GM12878 (cell line): Measurements from ENCODE around the gene GARS1. TPM values are rescaled to one million over a fixed set of nuclear protein-coding genes. Genes with fewer than 3 reads are reported as not detected.

Experiments used
- ATAC-seq: fragments of 200-7000 bp; cut with Tn5 transposase; 3 replicates; pipeline ENCODE4 v1.9.1; 2020; ENCODE audit warnings: mild to moderate bottlenecking, moderate library complexity
- BruUV-seq: library from RNA; stranded (reverse); fragments of 400-500 nt; replicated peaks from 2 replicates; lab custom pipeline; 2021; lab: Mats Ljungman, UMichigan
- CTCF ChIA-PET: fragments of 300-600 bp; sonication (Branson Sonifier 250); formaldehyde crosslinking; extraction: SDS; loops from one replicate; lab custom pipeline; 2021; ENCODE audit warnings: inconsistent platforms; lab: Yijun Ruan, JAX
- POLR2A ChIA-PET: fragments of 350-600 bp; formaldehyde crosslinking; extraction: SDS; loops from one replicate; lab custom pipeline; 2021; ENCODE audit warnings: inconsistent platforms; lab: Charles Lee
- RAD21 ChIA-PET: fragments of 300-600 bp; sonication (Branson Sonifier 250); formaldehyde crosslinking; loops from one replicate; lab custom pipeline; 2023; ENCODE audit warnings: antibody characterized with exemption; ENCODE audit not compliant: unreplicated experiment; lab: Charles Lee
- SMC1A ChIA-PET: fragments of 300-600 bp; sonication (Branson Sonifier 250); formaldehyde crosslinking; loops from one replicate; lab custom pipeline; 2023; ENCODE audit not compliant: unreplicated experiment, uncharacterized antibody; lab: Charles Lee
- DNase-seq: peaks from one replicate; pipeline ENCODE4 v3.0.0-alpha.2; 2011; ENCODE audit warnings: low read depth, low spot score
- FAIRE-seq: peaks from 3 replicates; lab custom pipeline; 2011; peaks lifted over from hg19 to GRCh38; lab: Jason Lieb, UNC
- H2AFZ ChIP-seq: 2 replicates; pipeline ENCODE4 v1.6.0; 2011; ENCODE audit warnings: low read depth, low read length, control low read depth; ENCODE audit not compliant: control insufficient read depth
- H3K27ac ChIP-seq: 2 replicates; pipeline ENCODE4 v1.5.1; 2011; ENCODE audit warnings: control low read depth; ENCODE audit not compliant: control insufficient read depth, insufficient read depth
- H3K27me3 ChIP-seq, 2 experiments: replicated peaks in 1 of 2; 2 replicates each; pipeline versions ENCODE4 v1.6.0 to v1.6.1; 2011; ENCODE audit warnings: low read length in 1 of 2; ENCODE audit not compliant: control insufficient read depth in 2 of 2, insufficient read depth in 2 of 2
- H3K36me3 ChIP-seq, 2 experiments: 2 replicates each; pipeline ENCODE4 v1.5.1; 2011; ENCODE audit warnings: low read length in 1 of 2; ENCODE audit not compliant: control insufficient read depth in 2 of 2, insufficient read depth in 2 of 2
- H3K4me1 ChIP-seq: 2 replicates; pipeline ENCODE4 v1.6.1; 2011; ENCODE audit warnings: mild to moderate bottlenecking, low read length, moderate library complexity, mixed read lengths; ENCODE audit not compliant: control insufficient read depth, insufficient read depth
- H3K4me2 ChIP-seq: 2 replicates; pipeline ENCODE4 v1.6.0; 2011; ENCODE audit warnings: control low read depth; ENCODE audit not compliant: control insufficient read depth, insufficient read depth
- H3K4me3 ChIP-seq: fragments of 200-600 bp; sonication (generic); 2 replicates; pipeline ENCODE4 v1.5.1; 2016
- H3K79me2 ChIP-seq: 2 replicates; pipeline ENCODE4 v1.6.0; 2011; ENCODE audit warnings: low read length; ENCODE audit not compliant: control insufficient read depth, insufficient read depth
- H3K9ac ChIP-seq: 2 replicates; pipeline ENCODE4 v1.8.0; 2011; ENCODE audit warnings: low read length, control low read depth, mixed read lengths; ENCODE audit not compliant: control insufficient read depth, insufficient read depth
- H3K9me3 ChIP-seq: replicated peaks from 3 replicates; pipeline ENCODE4 v1.5.1; 2011; ENCODE audit warnings: mild to moderate bottlenecking, low read length; ENCODE audit not compliant: control insufficient read depth, insufficient read depth
- H4K20me1 ChIP-seq: 2 replicates; pipeline ENCODE4 v1.6.0; 2011; ENCODE audit not compliant: control insufficient read depth, insufficient read depth
- BACH1 ChIP-seq: fragments of 450-650 bp; IDR thresholded peaks from 2 replicates; pipeline ENCODE4 v1.6.1; 2017; ENCODE audit warnings: mild to moderate bottlenecking, borderline replicate concordance
- BHLHE40 ChIP-seq, 2 experiments: fragments of 450-650 bp in 1 of 2; IDR thresholded peaks; 2 replicates each; pipeline ENCODE4 v1.6.1; 2011 to 2017; ENCODE audit warnings: low read depth in 2 of 2, borderline replicate concordance in 1 of 2, improper control_type of control experiment in 1 of 2, low read length in 1 of 2, mild to moderate bottlenecking in 1 of 2
- BRCA1 ChIP-seq: IDR thresholded peaks from 2 replicates; pipeline ENCODE4 v1.6.1; 2011; ENCODE audit warnings: low read depth, low read length, improper control_type of control experiment
- CBX3 ChIP-seq: fragments of 200-600 bp; sonication (generic); IDR thresholded peaks from 2 replicates; pipeline ENCODE4 v1.6.1; 2016; ENCODE audit warnings: low read depth, borderline replicate concordance
- FOXM1 ChIP-seq: IDR thresholded peaks from 2 replicates; pipeline ENCODE4 v1.6.1; 2012; ENCODE audit warnings: low read depth, mild to moderate bottlenecking, inconsistent platforms, low read length, moderate library complexity
- MEF2B ChIP-seq: fragments of 450-650 bp; IDR thresholded peaks from 2 replicates; pipeline ENCODE4 v1.6.1; 2018; ENCODE audit warnings: mild to moderate bottlenecking, moderate library complexity; ENCODE audit not compliant: partially characterized antibody, poor library complexity, severe bottlenecking
- MTA2 ChIP-seq: fragments of 450-650 bp; IDR thresholded peaks from 2 replicates; pipeline ENCODE4 v1.6.1; 2016; ENCODE audit warnings: low read depth, mild to moderate bottlenecking, moderate library complexity
- MXI1 ChIP-seq: fragments of 150-350 bp; IDR thresholded peaks from 2 replicates; pipeline ENCODE4 v1.6.1; 2011; ENCODE audit warnings: low read depth, mild to moderate bottlenecking, inconsistent platforms, low read length, improper control_type of control experiment
- NR2F1 ChIP-seq: fragments of 450-650 bp; conservative IDR thresholded peaks from 2 replicates; pipeline ENCODE4 v1.6.1; 2017; ENCODE audit warnings: mild to moderate bottlenecking
- RAD51 ChIP-seq: fragments of 450-650 bp; IDR thresholded peaks from 2 replicates; pipeline ENCODE4 v1.6.1; 2016; ENCODE audit warnings: moderate library complexity, mild to moderate bottlenecking, inconsistent platforms
- RELA ChIP-seq: fragments of 450-650 bp; IDR thresholded peaks from 2 replicates; pipeline ENCODE4 v1.8.0; 2014; ENCODE audit warnings: borderline replicate concordance; ENCODE audit not compliant: partially characterized antibody
- SMAD5 ChIP-seq: IDR thresholded peaks from 2 replicates; pipeline ENCODE4 v1.6.1; 2016; ENCODE audit warnings: antibody characterized with exemption, low read depth
- SRF ChIP-seq, 2 experiments: IDR thresholded peaks; 2 replicates each; pipeline ENCODE4 v1.6.1; 2011; ENCODE audit warnings: low read depth in 2 of 2, low read length in 2 of 2, mild to moderate bottlenecking in 1 of 2, moderate library complexity in 1 of 2
- TCF7 ChIP-seq: IDR thresholded peaks from 2 replicates; pipeline ENCODE4 v1.6.1; 2014; ENCODE audit warnings: antibody characterized with exemption, borderline replicate concordance
- WGBS: methylation state at CpG from one replicate; pipeline ENCODE4 v1.1.6; 2016; ENCODE audit warnings: low lambda C conversion rate; ENCODE audit not compliant: insufficient replicate concordance, insufficient coverage; ENCODE audit errors: missing lambda C conversion rate; 5-methylcytosine and 5-hydroxymethylcytosine counted together
- in situ Hi-C: fragments of 300-500 bp; cut with MboI; formaldehyde crosslinking; loops from 9 replicates; pipeline ENCODE4 v1.14.3; 2018; ENCODE audit warnings: mixed read lengths
- intact Hi-C: fragments of 100-400 bp; cut with micrococcal nuclease; formaldehyde crosslinking; loops from one replicate; pipeline ENCODE4 v1.14.2; 2022; ENCODE audit not compliant: unreplicated experiment
- polyA plus RNA-seq, 11 experiments: library from polyadenylated mRNA; depleted of rRNA in 4 of 11; unstranded in 6 of 11; stranded (reverse) in 5 of 11; fragments of >200 nt; fragmentation: Nextera tagmentation in 4 of 11; fragmentation: Illumina TruSeq in 1 of 11; extraction: Ambion mirVana in 4 of 11; extraction: Trizol in 1 of 11; gene quantifications; 1 replicate in 1 of 11; 2 replicates in 10 of 11; pipeline versions ENCODE4 v1.2.1 to v1.2.3, GENCODE V29; 2011 to 2016; ENCODE audit warnings: inconsistent platforms in 2 of 11, missing spikeins in 2 of 11, low read depth in 1 of 11
- total RNA-seq, 4 experiments: library from RNA; depleted of rRNA in 3 of 4; stranded (reverse); fragments of >200 nt in 3 of 4; fragmentation: Illumina TruSeq in 1 of 4; extraction: Trizol in 1 of 4; gene quantifications; 2 replicates each; pipeline versions ENCODE4 v1.2.1 to v1.2.3, GENCODE V29; 2013 to 2021

Gene GARS1
- total and polyA plus RNA-seq, 10 of the 15 experiments (the other 5 are each of a cell fraction or from before 2014, with no cell fraction given) = 120 to 361 (median 187) TPM

- no peak for TF ChIP-seq BACH1
- no peak for TF ChIP-seq BHLHE40 (IDR thresholded peaks at IDR 0.05; ENCODE audit: borderline replicate concordance in 1 of 2, low read depth in 2 of 2, low read length in 1 of 2)
- no peak for TF ChIP-seq FOXM1
- no peak for TF ChIP-seq NR2F1
- DNase-seq (no peak), FAIRE-seq (no peak), ATAC-seq (no peak)
- H2AFZ ChIP-seq = no peak overlapping the region
- H3K27ac ChIP-seq = no peak overlapping the region
- H3K4me2 ChIP-seq = no peak overlapping the region
- H3K9ac ChIP-seq = no peak overlapping the region
- in situ Hi-C loops (no loop called here), intact Hi-C loops (no loop called here)
- ChIA-PET RAD21 (no interaction called here), CTCF (interaction anchor here (1.1 to 8.5 kb wide), 4 partner anchors 10 to 387 kb away, joined by 3 to 119 read pairs (median 40); no protein-coding TSS in a partner anchor), SMC1A (interaction anchor here (0.7 to 3.8 kb wide), 4 partner anchors 11 to 276 kb away, joined by 3 to 13 read pairs (median 4); no protein-coding TSS in a partner anchor), POLR2A (no interaction called here)
- no peak overlapping the region for H3K4me3 ChIP-seq
- no peaks in the 10 kb centered on the region for H3K9me3 ChIP-seq
- H3K4me1 ChIP-seq = peaks cover 4% of the 10 kb centered on the region
- 57% methylated on average over 1 of the region's 1 CpG for WGBS
- peaks cover 0 to 3% of the 10 kb centered on the region in 2 experiments; a peak in 2 of 4 replicates for H3K36me3 ChIP-seq
- H3K79me2 ChIP-seq = no peaks in the 10 kb centered on the region
- no peaks in the 10 kb centered on the region for H4K20me1 ChIP-seq
- BruUV-seq = no TSS peak
- H3K27me3 ChIP-seq = no peaks in the 10 kb centered on the region
Measured at GRCh38 chr7:30552330-30552729, 42.3 kb upstream of the GARS1 start.

DNA sequence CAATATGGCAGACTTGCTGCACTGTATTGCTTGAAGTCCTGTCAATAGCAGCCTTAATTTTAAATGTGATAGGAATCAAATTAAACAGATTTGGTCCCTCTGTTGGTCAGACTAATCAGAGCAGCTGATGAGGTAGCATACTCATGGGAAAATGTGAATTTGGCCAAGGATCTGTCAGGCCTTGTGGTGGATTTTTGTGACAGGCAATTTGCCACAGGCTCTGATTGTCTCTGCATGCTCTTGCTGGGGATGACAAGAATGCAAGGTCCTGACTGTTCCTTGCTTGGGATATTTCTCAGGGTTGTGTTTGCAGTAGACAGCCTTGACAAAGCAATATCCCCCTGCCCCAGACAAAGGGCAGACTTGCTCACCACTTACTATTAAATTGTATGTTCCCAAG is 41.5 kb upstream of the GARS1 start:
- Histone ChIP-seq H3K4me3 (no peak overlapping the region), H3K4me2 (no peak overlapping the region), H3K4me1 (peaks cover 4% of the 10 kb centered on the region), H2AFZ (no peak overlapping the region), H3K9ac (no peak overlapping the region), H3K27ac (no peak overlapping the region), H3K36me3 (peaks cover 0 to 3% of the 10 kb centered on the region in 2 experiments; a peak in 2 of 4 replicates), H3K79me2 (no peaks in the 10 kb centered on the region), H3K27me3 (no peaks in the 10 kb centered on the region), H4K20me1 (no peaks in the 10 kb centered on the region), H3K9me3 (no peaks in the 10 kb centered on the region)
- FAIRE-seq = no peak
- RAD21 ChIA-PET = no interaction called here
- in situ Hi-C loops (no loop called here), intact Hi-C loops (no loop called here)
- TF ChIP-seq SRF (IDR thresholded peaks at IDR 0.05; ENCODE audit: low read depth in 2 of 2, low read length in 2 of 2) (no peak), RAD51 (no peak), BRCA1 (no peak), MXI1 (no peak), SMAD5 (no peak), MEF2B (no peak), RELA (no peak), MTA2 (no peak), CBX3 (no peak), TCF7 (no peak)
- no peak for ATAC-seq
- no peak for DNase-seq
- CTCF ChIA-PET = interaction anchor here (0.6 to 6.1 kb wide), 4 partner anchors 13 to 302 kb away, joined by 3 to 38 read pairs (median 4); no protein-coding TSS in a partner anchor
- SMC1A ChIA-PET = no interaction called here
- POLR2A ChIA-PET = no interaction called here
- BruUV-seq = no TSS peak
